ENCODE data around the gene PTPRK. TPM values are rescaled to one million over a fixed set of nuclear protein-coding genes. Genes with fewer than 3 reads are reported as not detected.

The PTPRK gene
- total RNA-seq, 4 donors from 2014 or later: 26.7 to 47.5 (median 41.4) TPM

DNA sequence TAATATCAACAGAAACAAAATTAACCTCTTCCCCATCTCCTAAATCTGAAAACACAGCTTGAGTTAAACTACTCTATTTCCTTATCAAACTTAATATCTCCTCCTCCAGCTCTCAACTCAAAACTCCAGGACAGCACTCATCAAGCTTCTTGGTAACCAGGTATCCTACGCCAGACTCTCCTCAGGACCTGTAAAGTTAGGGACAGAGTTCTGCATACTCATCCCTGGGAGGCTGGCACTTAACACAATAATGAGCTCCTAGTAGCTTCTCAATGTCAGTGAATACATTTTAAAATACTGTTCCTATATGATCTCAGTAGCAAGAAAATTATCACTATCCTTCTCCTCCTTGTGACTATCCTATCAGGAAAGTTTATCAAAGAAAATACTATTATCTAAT is 240.3 kb downstream of the PTPRK start:
- intact Hi-C loops (cut with DNase I; ENCODE audit: low total_unique reads): no loop called here
- WGBS, 2 donors: 95 to 100% methylated on average over 1 of the region's 1 CpG
- no peak overlapping the region for H3K4me3 ChIP-seq (ENCODE audit: low read depth, poor library complexity, severe bottlenecking)
- no peak for DNase-seq (ENCODE audit: low spot score in 2 of 2)
- no peak for TF ChIP-seq POLR2A (IDR thresholded peaks at IDR 0.05)
- TF ChIP-seq, protein P1, sequence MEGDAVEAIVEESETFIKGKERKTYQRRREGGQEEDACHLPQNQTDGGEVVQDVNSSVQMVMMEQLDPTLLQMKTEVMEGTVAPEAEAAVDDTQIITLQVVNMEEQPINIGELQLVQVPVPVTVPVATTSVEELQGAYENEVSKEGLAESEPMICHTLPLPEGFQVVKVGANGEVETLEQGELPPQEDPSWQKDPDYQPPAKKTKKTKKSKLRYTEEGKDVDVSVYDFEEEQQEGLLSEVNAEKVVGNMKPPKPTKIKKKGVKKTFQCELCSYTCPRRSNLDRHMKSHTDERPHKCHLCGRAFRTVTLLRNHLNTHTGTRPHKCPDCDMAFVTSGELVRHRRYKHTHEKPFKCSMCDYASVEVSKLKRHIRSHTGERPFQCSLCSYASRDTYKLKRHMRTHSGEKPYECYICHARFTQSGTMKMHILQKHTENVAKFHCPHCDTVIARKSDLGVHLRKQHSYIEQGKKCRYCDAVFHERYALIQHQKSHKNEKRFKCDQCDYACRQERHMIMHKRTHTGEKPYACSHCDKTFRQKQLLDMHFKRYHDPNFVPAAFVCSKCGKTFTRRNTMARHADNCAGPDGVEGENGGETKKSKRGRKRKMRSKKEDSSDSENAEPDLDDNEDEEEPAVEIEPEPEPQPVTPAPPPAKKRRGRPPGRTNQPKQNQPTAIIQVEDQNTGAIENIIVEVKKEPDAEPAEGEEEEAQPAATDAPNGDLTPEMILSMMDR (IDR thresholded peaks at IDR 0.05): no peak

DNA sequence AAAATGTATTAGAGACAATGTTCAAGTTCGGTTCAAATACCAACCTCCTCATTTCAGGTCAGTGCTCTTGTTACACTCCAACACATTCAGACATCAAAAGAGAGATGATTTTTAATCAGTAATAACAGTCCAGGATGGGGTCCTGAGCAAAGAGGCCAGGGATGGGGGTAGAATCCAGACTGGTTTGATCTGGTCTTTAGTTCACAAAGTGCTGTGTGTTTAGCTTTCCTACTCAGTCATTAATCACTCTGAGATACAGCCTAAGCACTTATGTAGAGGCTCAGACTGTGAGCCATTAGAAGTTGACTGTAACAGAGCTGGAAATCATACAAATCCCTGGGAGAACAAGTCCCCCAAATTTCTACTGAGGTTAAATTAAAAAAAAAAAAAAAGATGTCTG is 241.6 kb downstream of the PTPRK start:
- WGBS, 2 donors: 93 to 98% methylated on average over 1 of the region's 1 CpG
- DNase-seq (ENCODE audit: low spot score in 2 of 2): no peak
- no peak overlapping the region for H3K4me3 ChIP-seq (ENCODE audit: low read depth, poor library complexity, severe bottlenecking)
- TF ChIP-seq, protein P1 (IDR thresholded peaks at IDR 0.05): no peak
- no peak for TF ChIP-seq POLR2A (IDR thresholded peaks at IDR 0.05)
- intact Hi-C loops (cut with DNase I; ENCODE audit: low total_unique reads): no loop called here

DNA sequence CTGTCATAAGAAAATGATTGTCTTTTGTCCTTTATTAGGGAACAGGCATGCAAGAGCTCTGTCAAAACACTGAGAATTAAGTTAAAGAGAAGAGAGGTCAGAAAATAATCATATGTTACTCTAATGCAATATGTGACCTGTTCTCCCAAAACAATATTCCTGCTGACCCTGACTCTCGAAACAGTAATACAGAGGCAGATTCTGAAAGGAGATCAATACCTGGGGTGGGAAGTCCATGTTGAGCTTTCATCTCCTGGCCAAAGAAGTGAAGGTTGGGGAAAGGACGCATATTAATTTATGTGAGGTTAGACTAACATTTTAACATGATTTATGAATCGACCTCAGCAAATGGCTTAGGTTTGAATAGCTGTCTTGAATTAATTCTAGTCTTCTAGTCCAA is 243.0 kb downstream of the PTPRK start:
- TF ChIP-seq POLR2A (IDR thresholded peaks at IDR 0.05): no peak
- TF ChIP-seq, protein P1 (IDR thresholded peaks at IDR 0.05): no peak
- intact Hi-C loops (cut with DNase I; ENCODE audit: low total_unique reads): no loop called here
- WGBS, 2 donors: 91 to 96% methylated on average over 3 of the region's 3 CpGs
- H3K4me3 ChIP-seq (ENCODE audit: low read depth, poor library complexity, severe bottlenecking): no peak overlapping the region
- DNase-seq (ENCODE audit: low spot score in 2 of 2): no peak

DNA sequence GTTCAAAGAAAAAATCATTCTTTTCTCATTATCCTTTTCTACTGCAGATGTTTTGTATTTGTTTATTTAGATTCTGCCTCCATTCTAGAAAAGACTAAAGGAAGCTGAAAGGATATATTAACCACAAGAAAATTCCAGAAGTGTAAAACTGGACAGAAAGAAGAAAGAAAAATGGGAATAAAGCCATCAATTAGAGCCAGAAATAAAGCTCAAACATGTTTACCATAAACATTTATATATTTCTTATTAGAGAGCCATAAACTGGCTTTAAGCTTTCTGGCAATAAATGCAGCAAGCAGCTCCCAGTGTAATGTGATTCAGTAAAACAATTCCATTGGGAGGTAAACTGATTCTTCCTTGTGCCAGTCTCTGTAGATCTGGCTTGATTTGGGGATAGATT is 244.1 kb downstream of the PTPRK start:
- no peak for DNase-seq (ENCODE audit: low spot score in 2 of 2)
- H3K4me3 ChIP-seq (ENCODE audit: low read depth, poor library complexity, severe bottlenecking): no peak overlapping the region
- intact Hi-C loops (cut with DNase I; ENCODE audit: low total_unique reads): no loop called here
- TF ChIP-seq POLR2A (IDR thresholded peaks at IDR 0.05): no peak
- TF ChIP-seq, protein P1 (IDR thresholded peaks at IDR 0.05): no peak

DNA sequence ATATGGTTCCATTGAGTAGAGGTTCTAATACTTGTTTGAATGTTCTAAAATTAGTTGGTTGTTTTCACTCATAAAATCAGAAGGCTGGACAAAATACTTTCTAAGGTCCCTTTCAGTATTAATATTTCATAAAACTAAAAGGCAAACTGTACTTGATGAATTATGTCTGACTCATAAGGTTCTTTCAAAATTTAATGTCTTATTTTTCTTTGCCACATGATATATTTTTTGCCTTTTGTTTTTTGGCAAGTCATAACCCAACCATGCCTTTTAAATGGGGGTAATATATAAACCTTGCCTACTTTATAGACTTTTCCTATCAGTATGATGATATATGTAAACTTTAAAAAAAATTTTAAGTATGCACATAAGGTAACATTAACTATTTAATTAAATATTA is 244.7 kb downstream of the PTPRK start:
- DNase-seq (ENCODE audit: low spot score in 2 of 2): no peak
- TF ChIP-seq POLR2A (IDR thresholded peaks at IDR 0.05): no peak
- TF ChIP-seq, protein P1 (IDR thresholded peaks at IDR 0.05): no peak
- intact Hi-C loops (cut with DNase I; ENCODE audit: low total_unique reads): no loop called here
- H3K4me3 ChIP-seq (ENCODE audit: low read depth, poor library complexity, severe bottlenecking): no peak overlapping the region

DNA sequence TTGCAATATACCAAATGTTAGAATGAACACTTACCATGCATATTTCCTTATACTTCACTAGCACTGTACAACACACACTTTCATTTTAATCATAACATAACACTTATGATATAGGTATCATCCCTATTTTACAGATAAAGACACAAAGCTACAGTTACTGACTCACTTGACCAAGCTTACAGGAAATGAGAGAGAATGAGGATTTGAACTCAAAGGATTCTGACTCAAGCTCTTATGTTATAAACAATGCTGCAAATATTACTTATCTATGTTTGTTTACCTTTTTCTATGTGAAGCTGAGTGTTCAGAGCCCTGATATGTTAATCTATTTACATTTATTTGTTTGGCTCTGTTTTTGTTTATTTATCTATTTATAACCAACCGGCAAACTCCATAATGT is 245.4 kb downstream of the PTPRK start:
- DNase-seq (ENCODE audit: low spot score in 2 of 2): no peak
- 88 to 96% methylated on average over 1 of the region's 1 CpG for WGBS, 2 donors
- H3K4me3 ChIP-seq (ENCODE audit: low read depth, poor library complexity, severe bottlenecking): no peak overlapping the region
- intact Hi-C loops (cut with DNase I; ENCODE audit: low total_unique reads): no loop called here
- TF ChIP-seq POLR2A (IDR thresholded peaks at IDR 0.05): no peak
- TF ChIP-seq, protein P1 (IDR thresholded peaks at IDR 0.05): no peak

Data from lower leg skin (tissue), 4 donors.